Testis (tissue), 3 donors: Measurements from ENCODE around the gene ESYT1. TPM values are rescaled to one million over a fixed set of nuclear protein-coding genes. Genes with fewer than 3 reads are reported as not detected.

Experiments
- DNase-seq: peaks from one replicate; pipeline ENCODE4 v3.0.0-alpha.2; 2019
- H3K27ac ChIP-seq, 2 donors: fragments of 200-600 bp; sonication (generic); one replicate each; pipeline ENCODE4 v1.5.1; 2019
- H3K27me3 ChIP-seq: fragments of 200-600 bp; sonication (generic); one replicate; pipeline ENCODE4 v1.5.1; 2019
- H3K36me3 ChIP-seq: fragments of 200-600 bp; sonication (generic); one replicate; pipeline ENCODE4 v1.5.1; 2017; ENCODE audit warnings: low read depth; ENCODE audit errors: missing control alignments
- H3K4me1 ChIP-seq: fragments of 200-600 bp; sonication (generic); one replicate; pipeline ENCODE4 v1.5.1; 2019
- H3K4me3 ChIP-seq, 2 donors: fragments of 200-600 bp; sonication (generic); one replicate each; pipeline ENCODE4 v1.5.1; 2017 to 2019
- H3K9me3 ChIP-seq: fragments of 200-600 bp; sonication (generic); one replicate; pipeline ENCODE4 v1.5.1; 2017
- CTCF ChIP-seq, 3 experiments: fragments of 450-650 bp in 2 of 3; fragments of 200-600 bp in 1 of 3; sonication (generic) in 1 of 3; IDR thresholded peaks; one replicate each; pipeline ENCODE4 v1.5.1; 2016 to 2019; ENCODE audit warnings: antibody characterized with exemption in 3 of 3, mild to moderate bottlenecking in 2 of 3, moderate library complexity in 1 of 3
- POLR2A ChIP-seq: fragments of 450-650 bp; IDR thresholded peaks from one replicate; pipeline ENCODE4 v1.6.1; 2017; ENCODE audit warnings: antibody characterized with exemption, mild to moderate bottlenecking, moderate library complexity
- WGBS, 2 donors: methylation state at CpG; one replicate each; pipeline ENCODE4 v1.1.5; 2018; 5-methylcytosine and 5-hydroxymethylcytosine counted together
- intact Hi-C: fragments of 100-400 bp; cut with DNase I; formaldehyde crosslinking; loops from one replicate; pipeline ENCODE4 v1.15.1; 2023; ENCODE audit warnings: low total_unique reads
- polyA plus RNA-seq: library from polyadenylated mRNA; stranded (reverse); fragments of 350-450 nt; fragmentation: Illumina TruSeq; extraction: RNeasy Lipid Tissue Mini Kit (QIAGEN cat#74804); gene quantifications from one replicate; pipeline ENCODE4 v1.2.3, GENCODE V29; 2014; ENCODE audit warnings: low read depth, low replicate concordance; ENCODE audit not compliant: insufficient read depth
- total RNA-seq, 2 donors: library from RNA; depleted of rRNA; stranded (reverse); fragments of >200 nt; gene quantifications; one replicate each; pipeline ENCODE4 v1.2.3, GENCODE V29; 2016

The ESYT1 gene
- total and polyA plus RNA-seq, 3 donors from 2014 or later: 50.8 to 99.8 (median 72.0) TPM

- Histone ChIP-seq H3K4me3 (peak within 1 kb of the TSS; percentile 80 to 90), H3K4me1 (peaks cover 19% of the 10 kb centered on the region), H3K9me3 (no peaks in the 10 kb centered on the region), H3K27me3 (no peaks in the 10 kb centered on the region), H3K36me3 (no peaks in the 10 kb centered on the region), H3K27ac (peak within 1 kb of the TSS; percentile 89 to 95)
- TF ChIP-seq POLR2A (peak; percentile 88), CTCF (IDR thresholded peaks at IDR 0.05) (peak; percentile 23 to 67 (median 61))
- WGBS, 2 donors: 0% methylated on average over 12 to 61 of the region's 61 CpGs
- peak; percentile 99 for DNase-seq
- intact Hi-C loops: loop anchor here (2.0 kb wide), 1 partner anchor 71 kb away; the partner anchor contains the start of gene SMARCC2
Observed at GRCh38 chr12:56117778-56118687, 10.0 kb upstream of the ESYT1 start, which contains the start of gene ZC3H10. Gene ZC3H10, plus strand, starts transcription at chr12:56118266. Its CDS starts 2,297 bp downstream, at chr12:56120563.

GRCh38 chr12:56118688-56119357 is 9.2 kb upstream of the ESYT1 start:
- 4 to 6% methylated on average over 13 of the region's 13 CpGs for WGBS, 2 donors
- Histone ChIP-seq H3K27me3 (no peaks in the 10 kb centered on the region), H3K4me3 (peak overlapping the region; percentile 80 to 90), H3K36me3 (no peaks in the 10 kb centered on the region), H3K9me3 (no peaks in the 10 kb centered on the region), H3K4me1 (peaks cover 19% of the 10 kb centered on the region), H3K27ac (peak overlapping the region; percentile 68 to 95)
- TF ChIP-seq CTCF (IDR thresholded peaks at IDR 0.05) (no peak), POLR2A (no peak)
- DNase-seq: no peak
- intact Hi-C loops: loop anchor here (2.0 kb wide), 1 partner anchor 70 kb away; the partner anchor contains the start of gene SMARCC2

- peaks cover 19% of the 10 kb centered on the region for H3K4me1 ChIP-seq
- TF ChIP-seq CTCF (IDR thresholded peaks at IDR 0.05) (peak; percentile 68 to 94 (median 89)), POLR2A (no peak)
- no peaks in the 10 kb centered on the region for H3K36me3 ChIP-seq
- H3K9me3 ChIP-seq: no peaks in the 10 kb centered on the region
- H3K27ac ChIP-seq: peak overlapping the region; percentile 68 to 95
- no peak overlapping the region for H3K4me3 ChIP-seq
- H3K27me3 ChIP-seq: no peaks in the 10 kb centered on the region
- intact Hi-C loops: loop anchor here (2.0 kb wide), 1 partner anchor 69 kb away; the partner anchor contains the start of gene SMARCC2
- 0% methylated on average over 2 of the region's 2 CpGs for WGBS, 2 donors
- peak; percentile 81 for DNase-seq
Observed at GRCh38 chr12:56119361-56119796, 8.7 kb upstream of the ESYT1 start.

- H3K4me3 ChIP-seq: no peak overlapping the region
- TF ChIP-seq CTCF (IDR thresholded peaks at IDR 0.05) (no peak), POLR2A (no peak)
- intact Hi-C loops: no loop called here
- WGBS, 2 donors: 86% methylated on average over 17 of the region's 17 CpGs
- DNase-seq: no peak
- peak overlapping the region in 1 of 2 donors; percentile 55 for H3K27ac ChIP-seq
- H3K9me3 ChIP-seq: no peaks in the 10 kb centered on the region
- no peaks in the 10 kb centered on the region for H3K36me3 ChIP-seq
- peaks cover 19% of the 10 kb centered on the region for H3K4me1 ChIP-seq
- H3K27me3 ChIP-seq: no peaks in the 10 kb centered on the region
Observed at GRCh38 chr12:56120158-56120846, 7.8 kb upstream of the ESYT1 start.
